Neural progenitor cell (in vitro differentiated cells): Measurements from ENCODE around the gene SLC41A1.

ENCODE experiments used
- CTCF ChIP-seq: fragments of 200-600 bp; sonication (generic); IDR thresholded peaks from 2 replicates; pipeline ENCODE4 v1.5.1; 2017; ENCODE audit warnings: antibody characterized with exemption, mild to moderate bottlenecking
- EZH2 ChIP-seq: fragments of 200-600 bp; sonication (generic); IDR thresholded peaks from 2 replicates; pipeline ENCODE4 v1.6.1; 2017; ENCODE audit warnings: antibody characterized with exemption, mild to moderate bottlenecking, moderate library complexity
- EZH2phosphoT487 ChIP-seq: fragments of 200-600 bp; sonication (generic); IDR thresholded peaks from 2 replicates; pipeline ENCODE4 v1.6.1; 2017; ENCODE audit warnings: antibody characterized with exemption

GRCh38 chr1:205802060-205802459 is 10.9 kb downstream of the SLC41A1 start:
- TF ChIP-seq CTCF: no peak
- TF ChIP-seq EZH2: no peak
- TF ChIP-seq EZH2phosphoT487: no peak
